K562 (cell line): Measurements from ENCODE around the gene REEP6.

Experiments
- CHD4 ChIP-seq: fragments of 200-600 bp; sonication (generic); IDR thresholded peaks from 3 replicates; pipeline ENCODE4 v1.6.1; 2012; ENCODE audit warnings: low read depth, mild to moderate bottlenecking, mixed read lengths, low read length, inconsistent platforms; ENCODE audit not compliant: insufficient read depth, insufficient replicate concordance, poor library complexity, severe bottlenecking
- CTCF ChIP-seq, 3 experiments: IDR thresholded peaks in 2 of 3; conservative IDR thresholded peaks in 1 of 3; 2 replicates each; pipeline ENCODE4 v1.5.1; 2011 to 2012; ENCODE audit warnings: low read length in 3 of 3, mild to moderate bottlenecking in 3 of 3, control low read depth in 2 of 3, improper control_type of control experiment in 1 of 3, inconsistent platforms in 1 of 3, low read depth in 1 of 3, mixed read lengths in 1 of 3, moderate library complexity in 1 of 3; ENCODE audit not compliant: insufficient read depth in 2 of 3
- EZH2 ChIP-seq: IDR thresholded peaks from 2 replicates; pipeline ENCODE4 v1.6.1; 2012; ENCODE audit warnings: low read depth, mild to moderate bottlenecking, inconsistent platforms, low read length, borderline replicate concordance
- HNRNPK ChIP-seq: fragments of 200-400 bp; formaldehyde crosslinking; IDR thresholded peaks from one replicate; pipeline ENCODE4 v1.6.1; 2018; ENCODE audit warnings: mild to moderate bottlenecking, low read depth, low read length; ENCODE audit not compliant: poor library complexity, severe bottlenecking
- POLR2A ChIP-seq: fragments of 450-650 bp; conservative IDR thresholded peaks from 2 replicates; pipeline ENCODE4 v1.6.1; 2016
- SP1 ChIP-seq: sonication (generic); formaldehyde crosslinking; IDR thresholded peaks from 2 replicates; pipeline ENCODE4 v1.8.1; 2022; ENCODE audit warnings: mild to moderate bottlenecking, missing genetic modification reagents
- TF ChIP-seq, protein P1 (sequence below): fragments of 250-450 bp; sonication (Bioruptor Pico); IDR thresholded peaks from 2 replicates; pipeline ENCODE4 v1.5.0; 2020; ENCODE audit warnings: mild to moderate bottlenecking, borderline replicate concordance

GRCh38 chr19:1491114-1491848, at the start of gene REEP6:
- peak; percentile 86 for TF ChIP-seq POLR2A
- TF ChIP-seq EZH2: no peak
- no peak for TF ChIP-seq CHD4
- TF ChIP-seq SP1 (CRISPR knock-in tag): no peak
- TF ChIP-seq CTCF (IDR thresholded peaks at IDR 0.05 in 2 of 3, conservative IDR thresholded peaks at IDR 0.05 in 1 of 3; ENCODE audit: insufficient read depth in 2 of 3, low read depth in 1 of 3, low read length in 3 of 3): 0 out of 6 replicates have a peak, but pooled peaks of 1 of the 3 experiments have one; percentile 21
- TF ChIP-seq HNRNPK: peak; percentile 38
- TF ChIP-seq, protein P1, sequence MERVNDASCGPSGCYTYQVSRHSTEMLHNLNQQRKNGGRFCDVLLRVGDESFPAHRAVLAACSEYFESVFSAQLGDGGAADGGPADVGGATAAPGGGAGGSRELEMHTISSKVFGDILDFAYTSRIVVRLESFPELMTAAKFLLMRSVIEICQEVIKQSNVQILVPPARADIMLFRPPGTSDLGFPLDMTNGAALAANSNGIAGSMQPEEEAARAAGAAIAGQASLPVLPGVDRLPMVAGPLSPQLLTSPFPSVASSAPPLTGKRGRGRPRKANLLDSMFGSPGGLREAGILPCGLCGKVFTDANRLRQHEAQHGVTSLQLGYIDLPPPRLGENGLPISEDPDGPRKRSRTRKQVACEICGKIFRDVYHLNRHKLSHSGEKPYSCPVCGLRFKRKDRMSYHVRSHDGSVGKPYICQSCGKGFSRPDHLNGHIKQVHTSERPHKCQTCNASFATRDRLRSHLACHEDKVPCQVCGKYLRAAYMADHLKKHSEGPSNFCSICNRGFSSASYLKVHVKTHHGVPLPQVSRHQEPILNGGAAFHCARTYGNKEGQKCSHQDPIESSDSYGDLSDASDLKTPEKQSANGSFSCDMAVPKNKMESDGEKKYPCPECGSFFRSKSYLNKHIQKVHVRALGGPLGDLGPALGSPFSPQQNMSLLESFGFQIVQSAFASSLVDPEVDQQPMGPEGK: no peak
